GM19438 (cell line): ENCODE measurements around the gene SPAG5.
A peak's percentile ranks its signal among the peaks of the same experiment; 100 is the strongest.
"Not testable (repeated sequence)": the region's sequence is repeated elsewhere in the genome, so short reads cannot be mapped to it uniquely, and the experiment has no call there.

Source experiments
- ATAC-seq: cut with Tn5 transposase; IDR thresholded peaks from one replicate; pipeline ENCODE4 v1.9.1; 2021; ENCODE audit warnings: low read depth; ENCODE audit not compliant: unreplicated experiment

SPAG5 gene

GRCh38 chr17:28612531-28612930 lies 13.7 kb upstream of the SPAG5 start:
- ATAC-seq, result no peak

- ATAC-seq, result no peak
Observed at GRCh38 chr17:28610376-28610775, 11.6 kb upstream of the SPAG5 start.

DNA sequence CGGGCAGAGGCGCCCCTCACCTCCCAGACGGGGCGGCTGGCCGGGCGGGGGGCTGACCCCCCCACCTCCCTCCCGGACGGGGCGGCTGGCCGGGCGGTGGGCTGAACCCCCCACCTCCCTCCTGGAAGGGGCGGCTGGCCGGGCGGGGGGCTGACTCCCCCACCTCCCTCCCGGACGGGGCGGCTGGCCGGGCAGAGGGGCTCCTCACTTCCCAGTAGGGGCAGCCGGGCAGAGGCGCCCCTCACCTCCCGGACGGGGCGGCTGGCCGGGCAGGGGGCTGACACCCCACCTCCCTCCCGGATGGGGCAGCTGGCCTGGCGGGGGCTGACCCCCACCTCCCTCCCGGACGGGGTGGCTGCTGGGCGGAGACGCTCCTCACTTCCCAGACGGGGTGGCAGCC lies 5.2 kb upstream of the SPAG5 start:
- ATAC-seq, result not testable (repeated sequence)

DNA sequence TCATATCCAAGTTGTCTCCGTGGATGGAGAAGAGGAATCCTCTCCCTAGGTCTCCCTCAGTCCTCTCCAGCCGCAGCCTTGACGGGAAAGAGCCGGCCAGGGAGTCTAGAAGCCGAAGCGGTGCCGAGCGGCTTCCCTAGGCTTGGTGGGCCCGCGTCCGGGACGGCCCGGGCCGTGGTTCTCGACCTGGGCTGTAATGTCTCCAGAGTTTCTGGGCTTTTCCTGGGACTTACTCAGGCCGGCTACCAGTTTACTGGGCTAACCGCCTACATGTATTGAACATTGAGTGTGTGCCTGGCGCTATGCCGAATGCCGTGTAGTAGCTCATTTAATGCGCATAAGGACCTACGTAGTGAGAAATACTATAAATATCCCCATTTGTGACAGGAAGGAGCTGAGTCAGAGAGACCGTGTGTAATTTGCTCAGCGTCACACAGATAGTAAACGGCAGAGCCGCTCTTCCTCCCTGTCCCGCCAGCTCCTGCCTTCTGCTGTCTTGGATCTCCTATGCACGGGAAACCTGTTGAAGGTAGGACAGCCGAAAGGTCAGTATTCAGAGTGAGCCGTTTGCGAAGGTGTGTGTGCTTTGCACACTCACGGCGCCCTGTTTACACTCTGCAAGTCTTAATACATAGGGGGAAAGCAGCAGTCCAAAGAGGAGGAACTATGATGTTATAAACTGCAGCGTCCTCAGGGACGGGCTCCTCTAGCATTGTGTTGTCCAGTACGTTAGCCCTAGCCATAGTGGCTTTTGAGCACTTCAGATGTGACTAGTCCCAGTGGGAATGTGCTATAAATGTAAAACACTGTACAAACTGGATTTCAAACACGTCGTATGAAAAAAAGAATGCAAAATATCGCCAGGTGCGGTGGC lies 723 bp upstream of the SPAG5 start:
- peak; percentile 46 for ATAC-seq

DNA sequence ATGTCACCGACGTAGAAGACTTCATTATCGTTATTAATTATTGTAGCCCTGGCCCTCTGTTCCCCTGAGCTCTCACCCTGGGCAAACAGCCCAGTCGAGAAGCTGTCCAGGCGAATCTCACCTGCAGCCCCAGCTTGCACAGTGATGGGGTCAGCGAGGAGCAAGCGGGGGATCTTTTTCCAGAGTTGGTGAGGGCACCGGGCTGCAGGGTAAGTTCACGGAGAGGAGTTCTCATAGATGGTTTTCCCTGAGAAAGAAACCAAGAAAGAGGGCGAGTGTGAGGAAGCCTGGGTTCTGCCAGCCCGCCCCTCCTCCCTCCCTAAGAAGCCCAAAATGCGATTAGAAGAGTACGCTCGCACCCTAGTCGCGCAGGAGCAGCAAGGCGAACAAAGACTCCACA lies 436 bp downstream of the SPAG5 start:
- ATAC-seq, result peak; percentile 5

- no peak for ATAC-seq
Observed at GRCh38 chr17:28597606-28598383, 1.0 kb downstream of the SPAG5 start.

GRCh38 chr17:28592260-28592659 lies 6.6 kb downstream of the SPAG5 start:
- ATAC-seq, result no peak

DNA sequence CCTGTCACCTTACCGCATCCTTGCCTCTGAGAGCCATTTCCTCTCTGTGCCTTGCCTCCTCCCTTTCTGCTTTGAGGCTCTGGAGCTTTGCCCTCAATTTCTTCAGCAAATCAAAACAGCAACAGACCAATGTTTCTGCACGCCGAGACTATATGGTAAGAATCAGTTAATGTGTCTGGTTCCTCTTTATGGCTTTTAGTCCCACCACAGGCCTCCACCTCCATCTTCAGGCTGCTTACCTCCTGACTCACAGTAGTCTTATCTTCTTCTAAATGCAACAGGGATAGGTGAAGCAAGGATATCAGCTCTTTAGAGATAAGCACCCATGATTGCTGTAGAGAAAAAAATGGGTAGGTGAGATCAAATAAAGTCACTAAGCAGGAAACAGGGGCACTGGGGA lies 13.0 kb downstream of the SPAG5 start:
- no peak for ATAC-seq

DNA sequence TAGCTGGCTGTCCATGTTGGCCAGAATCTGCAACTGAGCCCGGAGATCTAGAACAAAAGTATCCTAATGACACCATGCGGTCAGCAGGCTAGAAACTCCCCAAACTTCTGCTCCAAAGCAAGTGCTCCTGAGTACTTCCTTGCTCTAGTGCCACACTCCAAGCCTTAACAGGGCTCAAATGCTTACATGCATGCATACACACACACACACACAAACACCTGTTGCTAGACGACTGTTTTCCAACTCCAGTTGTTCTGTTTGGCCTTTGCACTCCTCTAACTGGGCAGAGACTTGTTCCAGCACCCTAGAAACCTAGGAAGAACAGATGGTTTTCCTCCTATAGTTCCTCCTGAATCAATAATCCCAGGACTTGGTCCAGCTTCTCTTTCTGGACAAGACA lies 14.4 kb downstream of the SPAG5 start:
- ATAC-seq, result no peak

GRCh38 chr17:28582513-28582912 lies 16.3 kb downstream of the SPAG5 start:
- no peak for ATAC-seq

DNA sequence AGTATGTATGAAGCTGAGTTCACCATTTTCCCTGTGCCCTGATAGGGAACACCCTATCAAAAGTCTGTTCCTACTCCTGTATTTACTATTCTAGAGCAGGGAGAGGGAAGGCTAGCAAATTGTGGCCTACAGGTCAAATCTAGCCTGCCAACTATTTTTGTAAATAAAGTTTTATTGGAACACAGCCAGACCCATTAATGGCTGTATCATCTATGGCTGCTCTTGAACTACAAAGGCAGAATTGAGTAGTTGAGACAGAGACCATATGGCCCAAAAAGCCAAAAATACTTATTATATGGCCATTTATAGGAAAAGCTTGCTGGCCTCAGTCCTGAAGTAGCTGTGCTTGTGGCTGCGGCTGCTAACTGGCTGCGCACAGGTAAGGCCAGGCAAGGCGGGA lies 17.9 kb downstream of the SPAG5 start:
- no peak for ATAC-seq

DNA sequence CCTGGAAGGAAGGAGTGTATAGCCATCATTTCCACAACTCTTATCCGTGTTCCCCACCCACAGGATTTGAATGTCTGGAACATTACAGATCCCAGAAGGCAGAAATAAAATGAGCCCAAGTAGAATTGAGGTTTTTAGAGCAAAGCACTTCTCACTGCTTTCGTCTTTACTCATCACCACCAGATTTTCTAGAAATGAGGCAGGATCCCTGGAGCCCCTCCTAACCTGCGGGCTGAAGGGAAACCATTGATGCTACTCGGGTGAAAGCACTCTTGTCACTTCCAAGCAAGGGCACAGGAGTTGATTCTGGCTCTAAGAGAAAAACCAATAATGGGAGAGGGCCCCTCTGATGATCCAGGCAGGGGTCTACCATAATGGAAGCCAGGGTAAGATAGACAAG lies 19.3 kb downstream of the SPAG5 start:
- no peak for ATAC-seq

DNA sequence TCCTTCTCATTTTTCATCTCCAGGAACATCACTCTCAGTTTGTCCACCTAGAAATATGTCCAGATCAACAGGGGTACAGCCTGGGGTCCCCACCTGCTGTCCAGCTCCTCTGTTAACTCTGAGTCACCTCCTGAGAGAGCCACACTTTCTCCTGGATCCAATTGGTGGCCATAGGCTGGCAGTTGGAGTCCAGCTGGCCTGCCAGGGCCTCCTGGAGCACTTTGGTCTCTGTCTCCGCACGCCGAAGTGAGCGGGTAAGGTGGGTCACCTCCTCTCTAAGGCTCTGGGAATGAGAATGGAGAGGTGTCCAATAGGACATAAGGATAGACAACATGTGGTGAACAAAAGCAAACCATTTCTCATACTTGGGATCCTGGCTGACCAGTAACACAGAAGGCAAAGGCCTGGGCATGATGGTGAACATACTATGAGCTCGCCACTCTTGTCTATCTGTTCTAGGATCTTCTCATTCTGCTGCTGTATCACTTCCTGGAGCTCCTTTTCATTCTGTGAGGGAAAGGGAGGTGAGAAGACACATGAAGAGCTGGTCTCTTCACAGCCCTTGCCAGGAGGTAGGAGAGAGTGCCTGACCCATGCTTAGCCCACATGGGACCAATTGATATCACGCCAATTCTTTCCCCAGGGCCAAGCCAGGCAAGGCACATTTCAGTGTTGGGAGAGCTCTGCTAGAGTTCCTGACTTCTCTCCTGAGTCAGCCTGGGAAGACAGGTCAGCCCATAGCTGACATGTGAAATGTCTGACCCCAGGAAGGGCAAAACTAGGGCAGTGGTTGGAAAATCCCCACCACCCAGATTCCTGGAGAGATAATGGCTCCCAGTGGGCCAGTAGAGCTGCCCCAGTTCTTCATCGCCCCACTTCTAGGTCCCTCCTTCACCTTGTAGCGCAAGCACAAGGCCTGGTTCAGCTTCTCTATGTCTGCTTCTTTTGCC lies 20.3 kb downstream of the SPAG5 start:
- no peak for ATAC-seq

DNA sequence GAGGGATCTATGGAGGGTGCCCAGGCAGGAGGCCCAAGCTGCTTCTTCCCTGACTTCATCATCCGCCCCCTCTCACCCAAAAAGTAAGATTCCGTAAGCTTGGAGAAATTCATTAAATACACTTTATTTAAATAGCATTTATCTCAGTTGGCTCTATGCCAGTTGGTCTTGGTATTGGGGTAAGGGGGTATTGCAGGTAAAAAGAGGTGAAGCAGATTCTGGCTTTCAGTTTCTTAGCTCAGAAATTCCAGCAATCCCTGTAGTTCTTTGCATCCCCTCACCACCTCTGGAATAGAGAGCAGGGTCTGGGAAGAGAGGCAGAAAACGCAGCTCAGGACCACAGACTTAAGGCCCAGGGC lies 21.4 kb downstream of the SPAG5 start:
- no peak for ATAC-seq

- peak; percentile 86 for ATAC-seq
Observed at GRCh38 chr17:28576758-28577465, 21.9 kb downstream of the SPAG5 start, which contains the start of gene ALDOC. TSS of gene ALDOC (minus strand) at chr17:28576895. CDS start at chr17:28575532, 1,363 bp downstream.

GRCh38 chr17:28576016-28576415 lies 22.8 kb downstream of the SPAG5 start:
- ATAC-seq, result not testable (repeated sequence)

GRCh38 chr17:28575126-28575795 lies 23.6 kb downstream of the SPAG5 start:
- ATAC-seq, result no peak

- ATAC-seq, result no peak
Observed at GRCh38 chr17:28574526-28574925, 24.3 kb downstream of the SPAG5 start.

GRCh38 chr17:28573966-28574480 lies 24.8 kb downstream of the SPAG5 start:
- ATAC-seq, result no peak
